OCI-LY1 (cell line): Measurements from ENCODE around the gene CBFA2T2.
"Not testable (repeated sequence)": the region's sequence is repeated elsewhere in the genome, so short reads cannot be mapped to it uniquely, and the experiment has no call there.

Experiments
- H2AFZ ChIP-seq: fragments of 200-600 bp; sonication (generic), shearing (Covaris generic); 2 replicates; pipeline ENCODE4 v1.6.0; 2014; ENCODE audit warnings: antibody characterized with exemption, mild to moderate bottlenecking, low read length
- H3F3A ChIP-seq: fragments of 200-600 bp; sonication (generic), shearing (Covaris generic); 2 replicates; pipeline ENCODE4 v1.6.0; 2014; ENCODE audit warnings: mild to moderate bottlenecking, antibody characterized with exemption, low read length, moderate library complexity; ENCODE audit not compliant: insufficient read depth
- H3K27ac ChIP-seq: fragments of 200-600 bp; sonication (generic); 2 replicates; pipeline ENCODE4 v1.5.1; 2014; ENCODE audit warnings: low read length, mixed run types, mild to moderate bottlenecking, low read depth; ENCODE audit not compliant: poor library complexity, severe bottlenecking
- H3K27me3 ChIP-seq: fragments of 200-600 bp; sonication (generic); 2 replicates; pipeline ENCODE4 v1.6.0; 2014; ENCODE audit warnings: antibody characterized with exemption, mild to moderate bottlenecking, low read length, moderate library complexity; ENCODE audit not compliant: insufficient read depth
- H3K36me3 ChIP-seq: fragments of 200-600 bp; sonication (generic); 2 replicates; pipeline ENCODE4 v1.6.1; 2014; ENCODE audit warnings: mild to moderate bottlenecking, antibody characterized with exemption, low read length, moderate library complexity, mixed read lengths; ENCODE audit not compliant: insufficient read depth
- H3K4me1 ChIP-seq: fragments of 200-600 bp; sonication (generic); 2 replicates; pipeline ENCODE4 v1.5.1; 2014; ENCODE audit warnings: mild to moderate bottlenecking, low read length, moderate library complexity; ENCODE audit not compliant: insufficient read depth, severe bottlenecking
- H3K4me2 ChIP-seq: fragments of 200-600 bp; sonication (generic), shearing (Covaris generic); 2 replicates; pipeline ENCODE4 v1.6.1; 2014; ENCODE audit warnings: low read length
- H3K4me3 ChIP-seq: fragments of 200-600 bp; sonication (generic); 2 replicates; pipeline ENCODE4 v1.5.1; 2014; ENCODE audit warnings: low read length, low read depth, mild to moderate bottlenecking, mixed read lengths; ENCODE audit not compliant: poor library complexity, severe bottlenecking
- H3K79me2 ChIP-seq: fragments of 200-600 bp; shearing (Covaris generic); 2 replicates; pipeline ENCODE4 v1.6.1; 2016; ENCODE audit warnings: mixed run types, low read length, mixed read lengths; ENCODE audit not compliant: insufficient read depth
- H3K9ac ChIP-seq: fragments of 200-600 bp; sonication (generic), shearing (Covaris generic); 2 replicates; pipeline ENCODE4 v1.6.1; 2014; ENCODE audit warnings: mild to moderate bottlenecking, low read length, mixed read lengths
- H3K9me2 ChIP-seq: fragments of 200-600 bp; sonication (generic), shearing (Covaris generic); 2 replicates; pipeline ENCODE4 v1.6.1; 2014; ENCODE audit warnings: low read depth, mild to moderate bottlenecking, low read length, mixed read lengths
- H3K9me3 ChIP-seq: fragments of 200-600 bp; shearing (Covaris generic); 2 replicates; pipeline ENCODE4 v1.6.1; 2014; ENCODE audit warnings: low read length, mixed read lengths
- H4K20me1 ChIP-seq: fragments of 200-600 bp; sonication (generic), shearing (Covaris generic); 2 replicates; pipeline ENCODE4 v1.6.0; 2016; ENCODE audit warnings: mild to moderate bottlenecking, low read length; ENCODE audit not compliant: insufficient read depth
- EZH2 ChIP-seq: fragments of 200-600 bp; sonication (generic), shearing (Covaris generic); IDR thresholded peaks from 2 replicates; pipeline ENCODE4 v1.8.0; 2017; ENCODE audit warnings: borderline replicate concordance, mixed run types, mild to moderate bottlenecking, antibody characterized with exemption, low read length, moderate library complexity, mixed read lengths
- TF ChIP-seq, protein P1 (sequence below): fragments of 200-600 bp; sonication (generic), shearing (Covaris generic); IDR thresholded peaks from 2 replicates; pipeline ENCODE4 v1.5.1; 2017; ENCODE audit warnings: mild to moderate bottlenecking, antibody characterized with exemption, low read length, moderate library complexity, mixed read lengths

CBFA2T2 gene

DNA sequence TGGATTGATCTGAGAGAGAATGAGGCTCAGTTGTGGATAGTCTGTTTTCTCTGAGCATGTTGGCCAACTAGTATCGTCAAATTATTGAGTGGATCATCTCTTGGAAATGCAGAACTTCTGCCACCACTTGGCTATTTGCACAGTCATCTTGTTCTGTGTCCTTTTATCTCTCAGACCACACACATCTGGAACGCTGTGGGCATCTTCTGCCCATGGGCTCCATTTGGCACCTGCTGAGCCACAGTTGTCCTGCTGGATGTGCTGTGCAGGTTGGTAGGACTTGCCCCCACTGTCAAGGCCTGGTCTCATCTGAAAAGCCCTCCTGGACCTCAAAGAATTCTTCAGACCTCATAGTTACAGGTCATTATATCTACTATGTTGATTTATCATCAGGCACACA lies 155.5 kb downstream of the CBFA2T2 start:
- H2AFZ ChIP-seq = no peak overlapping the region
- H3K9me2 ChIP-seq = no peaks in the 10 kb centered on the region
- H3K4me1 ChIP-seq = peaks cover 6% of the 10 kb centered on the region
- H3K9ac ChIP-seq = no peak overlapping the region
- H3K27me3 ChIP-seq = no peaks in the 10 kb centered on the region
- H3K4me2 ChIP-seq = no peak overlapping the region
- H3K4me3 ChIP-seq = no peak overlapping the region
- no peaks in the 10 kb centered on the region for H3F3A ChIP-seq
- H3K79me2 ChIP-seq = no peaks in the 10 kb centered on the region
- no peak overlapping the region for H3K27ac ChIP-seq
- no peaks in the 10 kb centered on the region for H3K9me3 ChIP-seq
- H4K20me1 ChIP-seq = no peaks in the 10 kb centered on the region
- TF ChIP-seq, protein P1, sequence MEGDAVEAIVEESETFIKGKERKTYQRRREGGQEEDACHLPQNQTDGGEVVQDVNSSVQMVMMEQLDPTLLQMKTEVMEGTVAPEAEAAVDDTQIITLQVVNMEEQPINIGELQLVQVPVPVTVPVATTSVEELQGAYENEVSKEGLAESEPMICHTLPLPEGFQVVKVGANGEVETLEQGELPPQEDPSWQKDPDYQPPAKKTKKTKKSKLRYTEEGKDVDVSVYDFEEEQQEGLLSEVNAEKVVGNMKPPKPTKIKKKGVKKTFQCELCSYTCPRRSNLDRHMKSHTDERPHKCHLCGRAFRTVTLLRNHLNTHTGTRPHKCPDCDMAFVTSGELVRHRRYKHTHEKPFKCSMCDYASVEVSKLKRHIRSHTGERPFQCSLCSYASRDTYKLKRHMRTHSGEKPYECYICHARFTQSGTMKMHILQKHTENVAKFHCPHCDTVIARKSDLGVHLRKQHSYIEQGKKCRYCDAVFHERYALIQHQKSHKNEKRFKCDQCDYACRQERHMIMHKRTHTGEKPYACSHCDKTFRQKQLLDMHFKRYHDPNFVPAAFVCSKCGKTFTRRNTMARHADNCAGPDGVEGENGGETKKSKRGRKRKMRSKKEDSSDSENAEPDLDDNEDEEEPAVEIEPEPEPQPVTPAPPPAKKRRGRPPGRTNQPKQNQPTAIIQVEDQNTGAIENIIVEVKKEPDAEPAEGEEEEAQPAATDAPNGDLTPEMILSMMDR = no peak
- TF ChIP-seq EZH2 = no peak
- peaks cover 33% of the 10 kb centered on the region for H3K36me3 ChIP-seq

- Histone ChIP-seq H3K79me2 (no peaks in the 10 kb centered on the region), H3K4me3 (no peak overlapping the region), H4K20me1 (no peaks in the 10 kb centered on the region), H3K4me1 (peaks cover 6% of the 10 kb centered on the region), H3K9me3 (no peaks in the 10 kb centered on the region), H3K27me3 (no peaks in the 10 kb centered on the region), H3F3A (no peaks in the 10 kb centered on the region), H2AFZ (no peak overlapping the region), H3K9me2 (no peaks in the 10 kb centered on the region), H3K27ac (no peak overlapping the region), H3K9ac (no peak overlapping the region), H3K4me2 (no peak overlapping the region), H3K36me3 (peaks cover 31% of the 10 kb centered on the region)
- TF ChIP-seq, protein P1 = no peak
- no peak for TF ChIP-seq EZH2
These were observed 156.3 kb downstream of the CBFA2T2 start for GRCh38 chr20:33646191-33646590.

GRCh38 chr20:33646959-33647602 lies 157.2 kb downstream of the CBFA2T2 start:
- H3K79me2 ChIP-seq, H4K20me1 ChIP-seq, H3K4me1 ChIP-seq, H2AFZ ChIP-seq, H3K9ac ChIP-seq, H3F3A ChIP-seq, H3K27me3 ChIP-seq, H3K4me3 ChIP-seq, H3K4me2 ChIP-seq, H3K9me3 ChIP-seq, H3K9me2 ChIP-seq, H3K27ac ChIP-seq: not testable (repeated sequence)
- peaks cover 27% of the 10 kb centered on the region for H3K36me3 ChIP-seq
